GM21515 (cell line): ENCODE measurements around the gene TRIM26.
"Not testable (repeated sequence)": the region's sequence is repeated elsewhere in the genome, so short reads cannot be mapped to it uniquely, and the experiment has no call there.

Experiments
- ATAC-seq: cut with Tn5 transposase; IDR thresholded peaks from one replicate; pipeline ENCODE4 v1.9.1; 2021; ENCODE audit not compliant: unreplicated experiment

Gene TRIM26

GRCh38 chr6:30171677-30172471 is 41.3 kb downstream of the TRIM26 start:
- no peak for ATAC-seq

- ATAC-seq = no peak
These were observed 43.3 kb downstream of the TRIM26 start for GRCh38 chr6:30169658-30170614.

- no peak for ATAC-seq
These were observed 44.5 kb downstream of the TRIM26 start for GRCh38 chr6:30168741-30169140.

- ATAC-seq = no peak
These were observed 46.1 kb downstream of the TRIM26 start for GRCh38 chr6:30167101-30167500.

GRCh38 chr6:30165238-30165637 is 48.0 kb downstream of the TRIM26 start:
- ATAC-seq = not testable (repeated sequence)

GRCh38 chr6:30164714-30165113 is 48.5 kb downstream of the TRIM26 start:
- ATAC-seq = no peak

- no peak for ATAC-seq
These were observed 49.1 kb downstream of the TRIM26 start for GRCh38 chr6:30163918-30164654.

- no peak for ATAC-seq
These were observed 49.9 kb downstream of the TRIM26 start, which contains the start of gene TRIM15 for GRCh38 chr6:30163090-30163917. TSS of gene TRIM15 (plus strand) at chr6:30163546. CDS start at chr6:30163685, 139 bp downstream.

- no peak for ATAC-seq
These were observed 50.7 kb downstream of the TRIM26 start for GRCh38 chr6:30162265-30163089.

GRCh38 chr6:30160785-30161531 is 52.2 kb downstream of the TRIM26 start, which contains the start of gene TRIM10:
TSS of gene TRIM10 (minus strand) at chr6:30161211. CDS start at chr6:30160858, 353 bp downstream.
- ATAC-seq = no peak

- no peak for ATAC-seq
These were observed 53.0 kb downstream of the TRIM26 start for GRCh38 chr6:30160008-30160784.

GRCh38 chr6:30158475-30159040 is 54.6 kb downstream of the TRIM26 start:
- no peak for ATAC-seq

GRCh38 chr6:30157999-30158398 is 55.2 kb downstream of the TRIM26 start:
- ATAC-seq = no peak

GRCh38 chr6:30157581-30157980 is 55.6 kb downstream of the TRIM26 start:
- ATAC-seq = no peak

- ATAC-seq = no peak
These were observed 56.4 kb downstream of the TRIM26 start for GRCh38 chr6:30156774-30157173.

- ATAC-seq = no peak
These were observed 57.0 kb downstream of the TRIM26 start for GRCh38 chr6:30156262-30156599.

GRCh38 chr6:30155520-30156261 is 57.5 kb downstream of the TRIM26 start:
- ATAC-seq = no peak
